ENCODE measurements around the gene NT5C1B.

Gene NT5C1B

DNA sequence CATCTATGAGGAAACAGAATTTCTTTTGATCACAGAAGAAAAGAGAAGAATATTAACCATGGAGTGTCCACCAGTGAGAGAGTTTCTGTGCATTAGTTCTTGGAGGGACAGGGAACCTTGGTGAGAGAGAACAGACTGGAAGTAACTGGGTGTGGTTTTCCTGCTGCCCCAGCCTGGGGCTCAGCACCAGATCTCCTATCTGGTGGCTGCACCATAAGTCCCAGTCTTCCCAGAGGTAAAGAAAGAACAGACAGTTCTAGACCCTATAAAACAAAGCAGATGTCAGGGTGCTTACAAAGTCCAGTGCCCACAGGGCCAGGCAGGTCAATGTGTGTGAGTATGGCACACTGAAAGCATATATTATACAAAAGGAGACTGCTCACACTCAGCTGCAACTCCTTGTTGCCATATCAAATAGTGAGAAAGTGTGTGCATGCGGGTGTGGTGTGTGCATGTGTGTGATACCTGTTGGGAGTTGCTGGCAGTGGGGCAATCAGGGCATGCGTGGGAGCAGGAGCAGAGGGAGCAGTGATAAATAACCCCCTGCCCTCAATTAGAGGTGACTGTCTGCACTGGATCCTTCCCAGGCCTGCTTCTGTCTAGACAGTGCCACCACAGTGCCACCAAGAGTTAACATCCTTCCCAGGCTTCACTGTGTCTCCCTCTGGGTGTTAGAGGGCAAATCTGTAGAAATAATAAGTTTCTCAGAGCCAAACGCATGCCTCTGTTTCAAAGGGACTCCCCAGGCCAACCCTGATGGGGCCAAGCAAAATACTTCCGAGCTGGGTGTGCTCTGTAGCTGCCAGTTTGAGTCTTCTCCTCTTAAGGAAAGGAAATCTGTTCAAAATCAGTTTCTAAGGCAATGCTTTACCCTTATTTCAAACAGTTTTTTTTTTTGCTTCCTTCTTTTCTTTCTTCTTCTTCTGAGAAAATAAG is 74.6 kb downstream of the NT5C1B start:
- no peak for DNase-seq (ENCODE audit: low spot score)

Measured in ecto neural progenitor cell (in vitro differentiated cells).